ENCODE data around the gene EVA1A. TPM values are rescaled to one million over a fixed set of nuclear protein-coding genes. Genes with fewer than 3 reads are reported as not detected.
"Not testable (repeated sequence)": the region's sequence is repeated elsewhere in the genome, so short reads cannot be mapped to it uniquely, and the experiment has no call there.

Gene EVA1A
- total and polyA plus RNA-seq, 3 donors from 2014 or later, result 5.2 to 13.8 (median 10.3) TPM

DNA sequence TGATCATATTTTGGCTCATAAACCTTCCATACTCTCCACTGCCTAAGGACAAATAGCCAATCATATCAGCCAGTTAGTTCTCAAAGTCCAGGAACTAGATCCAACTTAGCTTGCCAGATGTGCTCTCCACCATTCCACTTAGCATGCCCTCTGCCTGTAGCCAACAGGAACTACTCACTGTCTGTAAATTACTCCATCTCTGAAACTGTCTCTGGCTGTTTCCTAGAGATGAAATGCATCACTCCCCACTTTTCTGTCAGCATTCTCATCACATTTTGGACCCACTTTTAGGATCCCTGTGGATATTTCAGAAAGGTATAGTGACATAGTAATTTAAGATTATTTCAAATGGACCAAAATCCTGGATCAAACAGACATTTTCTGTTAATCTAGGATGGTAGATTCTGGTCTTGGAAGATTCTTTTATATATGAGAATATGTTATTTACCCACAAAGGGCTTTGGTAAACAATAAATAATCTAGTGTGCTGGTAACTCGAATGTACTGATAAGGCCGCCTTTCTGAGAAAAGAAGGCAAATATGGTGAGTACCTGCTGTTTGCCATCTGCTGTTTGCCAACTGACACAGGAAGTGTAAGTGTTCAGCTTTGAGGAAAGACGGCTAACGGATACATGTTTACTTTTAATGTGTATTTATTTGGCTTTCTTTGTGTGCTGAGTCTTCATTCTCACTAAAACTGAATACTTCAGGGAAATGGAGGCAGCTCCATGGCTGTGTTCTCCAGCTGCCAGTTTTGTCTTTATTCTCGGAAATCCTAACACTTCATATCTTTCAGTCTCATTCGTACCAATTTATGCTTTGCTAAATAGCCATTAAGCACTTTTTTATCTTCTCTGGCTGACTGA, 79.5 kb downstream of the EVA1A start:
- Histone ChIP-seq H3K4me1 (no peaks in the 10 kb centered on the region), H3K9me3 (no peaks in the 10 kb centered on the region), H3K36me3 (ENCODE audit: low read depth, missing control alignments) (no peaks in the 10 kb centered on the region), H3K27ac (no peak overlapping the region), H3K27me3 (no peaks in the 10 kb centered on the region), H3K4me3 (no peak overlapping the region)
- intact Hi-C loops (cut with DNase I; ENCODE audit: low total_unique reads), result no loop called here
- TF ChIP-seq, protein P1, sequence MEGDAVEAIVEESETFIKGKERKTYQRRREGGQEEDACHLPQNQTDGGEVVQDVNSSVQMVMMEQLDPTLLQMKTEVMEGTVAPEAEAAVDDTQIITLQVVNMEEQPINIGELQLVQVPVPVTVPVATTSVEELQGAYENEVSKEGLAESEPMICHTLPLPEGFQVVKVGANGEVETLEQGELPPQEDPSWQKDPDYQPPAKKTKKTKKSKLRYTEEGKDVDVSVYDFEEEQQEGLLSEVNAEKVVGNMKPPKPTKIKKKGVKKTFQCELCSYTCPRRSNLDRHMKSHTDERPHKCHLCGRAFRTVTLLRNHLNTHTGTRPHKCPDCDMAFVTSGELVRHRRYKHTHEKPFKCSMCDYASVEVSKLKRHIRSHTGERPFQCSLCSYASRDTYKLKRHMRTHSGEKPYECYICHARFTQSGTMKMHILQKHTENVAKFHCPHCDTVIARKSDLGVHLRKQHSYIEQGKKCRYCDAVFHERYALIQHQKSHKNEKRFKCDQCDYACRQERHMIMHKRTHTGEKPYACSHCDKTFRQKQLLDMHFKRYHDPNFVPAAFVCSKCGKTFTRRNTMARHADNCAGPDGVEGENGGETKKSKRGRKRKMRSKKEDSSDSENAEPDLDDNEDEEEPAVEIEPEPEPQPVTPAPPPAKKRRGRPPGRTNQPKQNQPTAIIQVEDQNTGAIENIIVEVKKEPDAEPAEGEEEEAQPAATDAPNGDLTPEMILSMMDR (IDR thresholded peaks at IDR 0.05), result peak in 1 of 3 experiments; percentile 8
- no peak for TF ChIP-seq POLR2A (IDR thresholded peaks at IDR 0.05)
- no peak for DNase-seq
- 58 to 67% methylated on average over 6 of the region's 6 CpGs for WGBS, 2 donors

DNA sequence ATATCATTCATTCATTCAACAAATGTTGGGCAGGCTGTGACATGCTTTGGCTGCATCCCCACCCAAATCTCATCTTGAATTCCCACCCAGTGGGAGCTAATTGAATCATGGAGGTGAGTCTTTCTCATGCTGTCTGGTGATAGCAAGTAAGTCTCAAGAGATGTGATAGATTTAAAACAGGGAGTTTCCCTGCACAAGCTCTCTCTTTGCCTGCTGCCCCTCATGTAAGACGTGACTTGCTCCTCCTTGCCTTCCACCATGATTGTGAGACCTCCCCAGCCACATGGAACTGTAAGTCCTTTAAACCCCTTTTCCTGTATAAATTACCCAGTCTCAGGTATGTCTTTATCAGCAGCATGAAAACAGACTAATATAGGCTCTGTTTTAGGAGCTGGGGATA, 83.0 kb downstream of the EVA1A start:
- H3K27me3 ChIP-seq; H3K4me1 ChIP-seq; H3K9me3 ChIP-seq; H3K36me3 ChIP-seq (ENCODE audit: low read depth, missing control alignments); H3K4me3 ChIP-seq; H3K27ac ChIP-seq; DNase-seq; intact Hi-C loops (cut with DNase I; ENCODE audit: low total_unique reads): not testable (repeated sequence)
- WGBS, 2 donors, result 88 to 91% methylated on average over 1 of the region's 1 CpG

DNA sequence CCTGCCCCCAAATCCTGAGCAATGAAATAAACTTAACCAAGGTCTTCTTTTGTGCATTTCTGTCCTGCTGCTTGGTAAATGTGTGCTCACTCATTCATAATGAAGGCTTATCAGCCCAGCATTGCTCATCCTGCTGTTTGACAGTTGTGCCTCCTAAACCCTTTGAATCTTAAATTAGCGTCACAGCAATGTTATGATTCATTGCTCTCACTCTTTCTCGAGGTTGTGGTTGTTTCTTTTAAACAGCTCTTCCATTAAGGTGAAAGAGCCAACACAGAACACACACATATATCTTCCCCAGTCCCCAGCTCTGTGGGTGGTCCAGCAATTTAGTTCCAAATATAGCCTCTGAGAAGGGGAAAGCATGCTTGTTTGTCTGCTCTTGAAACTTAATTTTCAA, 84.0 kb downstream of the EVA1A start:
- intact Hi-C loops (cut with DNase I; ENCODE audit: low total_unique reads), result no loop called here
- Histone ChIP-seq H3K36me3 (ENCODE audit: low read depth, missing control alignments) (no peaks in the 10 kb centered on the region), H3K27ac (no peak overlapping the region), H3K9me3 (no peaks in the 10 kb centered on the region), H3K4me1 (no peaks in the 10 kb centered on the region), H3K4me3 (no peak overlapping the region), H3K27me3 (no peaks in the 10 kb centered on the region)
- 33 to 41% methylated on average over 2 of the region's 2 CpGs for WGBS, 2 donors
- DNase-seq, result no peak
- TF ChIP-seq POLR2A (IDR thresholded peaks at IDR 0.05), result no peak
- TF ChIP-seq, protein P1 (IDR thresholded peaks at IDR 0.05), result no peak

DNA sequence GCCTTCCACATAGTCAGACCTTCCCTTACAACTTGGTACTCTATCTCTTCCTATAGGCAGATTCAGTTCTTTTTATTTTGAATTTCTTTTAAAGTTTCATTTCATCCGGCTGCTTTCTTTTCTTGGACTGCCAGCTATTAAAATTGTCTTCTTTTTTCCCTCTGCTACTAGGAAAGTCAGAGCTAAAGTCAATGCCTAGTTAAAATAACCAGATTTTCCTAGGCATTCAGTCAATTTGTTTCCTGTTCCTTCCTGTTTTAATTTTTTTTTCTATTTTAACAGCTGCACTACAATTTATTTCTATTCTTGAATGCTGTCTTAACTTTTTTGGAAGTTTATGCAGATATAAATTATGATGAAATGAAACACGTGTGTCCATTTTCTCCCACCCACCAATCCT, 84.8 kb downstream of the EVA1A start:
- Histone ChIP-seq H3K9me3 (no peaks in the 10 kb centered on the region), H3K4me1 (no peaks in the 10 kb centered on the region), H3K27me3 (no peaks in the 10 kb centered on the region), H3K27ac (no peak overlapping the region), H3K36me3 (ENCODE audit: low read depth, missing control alignments) (no peaks in the 10 kb centered on the region), H3K4me3 (no peak overlapping the region)
- intact Hi-C loops (cut with DNase I; ENCODE audit: low total_unique reads), result no loop called here
- WGBS, 2 donors, result 49 to 53% methylated on average over 2 of the region's 2 CpGs
- TF ChIP-seq POLR2A (IDR thresholded peaks at IDR 0.05), result no peak
- TF ChIP-seq, protein P1 (IDR thresholded peaks at IDR 0.05), result no peak
- no peak for DNase-seq

DNA sequence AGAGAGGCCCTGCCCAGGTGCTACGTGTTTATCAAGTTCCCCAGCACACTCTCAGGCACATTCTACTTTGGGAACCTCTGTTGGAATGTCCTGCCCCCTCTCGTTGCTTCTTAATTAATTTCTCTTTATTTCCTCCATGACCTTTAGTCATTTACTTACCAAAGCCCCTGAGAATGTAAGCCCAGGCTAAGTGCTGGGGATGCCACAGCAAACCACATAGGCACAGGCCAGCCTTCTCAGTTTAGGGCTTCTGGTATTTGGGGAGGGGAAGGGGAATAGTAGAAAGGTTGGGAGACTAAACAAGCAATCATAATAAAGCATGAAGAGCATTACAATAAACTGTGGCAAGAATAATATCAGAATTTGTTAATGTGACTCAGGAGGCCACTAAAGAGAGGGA, 85.7 kb downstream of the EVA1A start:
- H3K4me1 ChIP-seq, result no peaks in the 10 kb centered on the region
- H3K9me3 ChIP-seq, result no peaks in the 10 kb centered on the region
- TF ChIP-seq POLR2A (IDR thresholded peaks at IDR 0.05), result no peak
- TF ChIP-seq, protein P1 (IDR thresholded peaks at IDR 0.05), result no peak
- no peak for DNase-seq
- WGBS, 2 donors, result 67 to 82% methylated on average over 2 of the region's 2 CpGs
- H3K27me3 ChIP-seq, result no peaks in the 10 kb centered on the region
- intact Hi-C loops (cut with DNase I; ENCODE audit: low total_unique reads), result no loop called here
- H3K4me3 ChIP-seq, result no peak overlapping the region
- H3K36me3 ChIP-seq (ENCODE audit: low read depth, missing control alignments), result no peaks in the 10 kb centered on the region
- no peak overlapping the region for H3K27ac ChIP-seq

All from testis (tissue), 3 donors.